Thoracic aorta (tissue), 2 donors: ENCODE measurements around the gene NNMT. TPM values are rescaled to one million over a fixed set of nuclear protein-coding genes. Genes with fewer than 3 reads are reported as not detected.
A peak's percentile ranks its signal among the peaks of the same experiment; 100 is the strongest.

Experiments
- ATAC-seq: fragments of 150-250 bp; one replicate; pipeline ENCODE4 v1.8.0; 2017; ENCODE audit warnings: low read depth; ENCODE audit not compliant: insufficient number of reproducible peaks, low FRiP score
- DNase-seq: peaks from one replicate; pipeline ENCODE4 v3.0.0-alpha.2; 2020; ENCODE audit warnings: low spot score
- H3K27ac ChIP-seq, 2 donors: fragments of 200-600 bp; sonication (generic); 1 replicate in 1 of 2; 2 replicates in 1 of 2; pipeline ENCODE4 v1.5.1; 2016; ENCODE audit warnings: mild to moderate bottlenecking in 2 of 2, moderate library complexity in 2 of 2
- H3K27me3 ChIP-seq: fragments of 200-600 bp; sonication (generic); replicated peaks from 2 replicates; pipeline ENCODE4 v1.6.0; 2016; ENCODE audit warnings: mild to moderate bottlenecking; ENCODE audit not compliant: insufficient read depth
- H3K36me3 ChIP-seq: fragments of 200-600 bp; sonication (generic); one replicate; pipeline ENCODE4 v1.5.1; 2016
- H3K4me1 ChIP-seq, 2 donors: fragments of 200-600 bp; sonication (generic); 1 replicate in 1 of 2; 2 replicates in 1 of 2; pipeline versions ENCODE4 v1.5.1 to v1.6.0; 2016; ENCODE audit warnings: low read depth in 2 of 2, mild to moderate bottlenecking in 1 of 2; ENCODE audit not compliant: control insufficient read depth in 1 of 2
- H3K4me3 ChIP-seq: fragments of 200-600 bp; sonication (generic); 2 replicates; pipeline ENCODE4 v1.5.1; 2016; ENCODE audit warnings: mild to moderate bottlenecking
- H3K9me3 ChIP-seq: fragments of 200-600 bp; sonication (generic); 2 replicates; pipeline ENCODE4 v1.5.1; 2016
- CTCF ChIP-seq: fragments of 200-600 bp; sonication (generic); IDR thresholded peaks from one replicate; pipeline ENCODE4 v1.5.1; 2019; ENCODE audit warnings: antibody characterized with exemption
- total RNA-seq, 2 donors: library from RNA; depleted of rRNA; stranded (reverse); fragments of >200 nt; gene quantifications; one replicate each; pipeline versions ENCODE4 v1.1.0 to v1.2.3, GENCODE V29; 2016

The NNMT gene
- total RNA-seq, 2 donors from 2014 or later: 583 to 1,213 TPM

- no peak for DNase-seq
- H3K27ac ChIP-seq: peak overlapping the region; percentile 45 to 59
These were observed 15.5 kb upstream of the NNMT start for GRCh38 chr11:114280696-114281095.

GRCh38 chr11:114281388-114281956 is 14.7 kb upstream of the NNMT start:
- Histone ChIP-seq H3K4me3 (no peak overlapping the region), H3K36me3 (no peaks in the 10 kb centered on the region), H3K9me3 (no peaks in the 10 kb centered on the region), H3K4me1 (peaks cover 16 to 23% of the 10 kb centered on the region in 2 donors), H3K27me3 (no peaks in the 10 kb centered on the region), H3K27ac (peak overlapping the region; percentile 45 to 59)
- no peak for TF ChIP-seq CTCF
- DNase-seq (no peak), ATAC-seq (no peak)

More at GRCh38 chr11:114280696-114281095, 15.5 kb upstream of the NNMT start:
- Histone ChIP-seq H3K4me1 (peaks cover 14 to 23% of the 10 kb centered on the region in 2 donors), H3K9me3 (no peaks in the 10 kb centered on the region), H3K4me3 (no peak overlapping the region), H3K27me3 (no peaks in the 10 kb centered on the region), H3K36me3 (no peaks in the 10 kb centered on the region)
- TF ChIP-seq CTCF: peak; percentile 55
- ATAC-seq: peak; percentile 66

GRCh38 chr11:114282488-114282887 is 13.7 kb upstream of the NNMT start:
- DNase-seq (no peak), ATAC-seq (no peak)
- TF ChIP-seq CTCF: no peak

GRCh38 chr11:114283422-114283821 is 12.8 kb upstream of the NNMT start:
- no peak for DNase-seq
- Histone ChIP-seq H3K9me3 (no peaks in the 10 kb centered on the region), H3K4me3 (no peak overlapping the region), H3K36me3 (no peaks in the 10 kb centered on the region), H3K4me1 (peaks cover 16 to 23% of the 10 kb centered on the region in 2 donors), H3K27ac (no peak overlapping the region), H3K27me3 (no peaks in the 10 kb centered on the region)
- no peak for ATAC-seq
- TF ChIP-seq CTCF: no peak

More at GRCh38 chr11:114282488-114282887, 13.7 kb upstream of the NNMT start:
- Histone ChIP-seq H3K27ac (no peak overlapping the region), H3K4me3 (no peak overlapping the region), H3K27me3 (no peaks in the 10 kb centered on the region), H3K9me3 (no peaks in the 10 kb centered on the region), H3K36me3 (no peaks in the 10 kb centered on the region), H3K4me1 (peaks cover 16 to 23% of the 10 kb centered on the region in 2 donors)

- Histone ChIP-seq H3K4me3 (no peak overlapping the region), H3K27ac (no peak overlapping the region), H3K27me3 (no peaks in the 10 kb centered on the region), H3K9me3 (no peaks in the 10 kb centered on the region), H3K4me1 (peaks cover 16 to 23% of the 10 kb centered on the region in 2 donors), H3K36me3 (no peaks in the 10 kb centered on the region)
- DNase-seq (no peak), ATAC-seq (no peak)
- no peak for TF ChIP-seq CTCF
These were observed 12.2 kb upstream of the NNMT start for GRCh38 chr11:114284021-114284420.
